ENCODE measurements around the gene TMEM151A.
A peak's percentile ranks its signal among the peaks of the same experiment; 100 is the strongest.

TMEM151A gene

DNA sequence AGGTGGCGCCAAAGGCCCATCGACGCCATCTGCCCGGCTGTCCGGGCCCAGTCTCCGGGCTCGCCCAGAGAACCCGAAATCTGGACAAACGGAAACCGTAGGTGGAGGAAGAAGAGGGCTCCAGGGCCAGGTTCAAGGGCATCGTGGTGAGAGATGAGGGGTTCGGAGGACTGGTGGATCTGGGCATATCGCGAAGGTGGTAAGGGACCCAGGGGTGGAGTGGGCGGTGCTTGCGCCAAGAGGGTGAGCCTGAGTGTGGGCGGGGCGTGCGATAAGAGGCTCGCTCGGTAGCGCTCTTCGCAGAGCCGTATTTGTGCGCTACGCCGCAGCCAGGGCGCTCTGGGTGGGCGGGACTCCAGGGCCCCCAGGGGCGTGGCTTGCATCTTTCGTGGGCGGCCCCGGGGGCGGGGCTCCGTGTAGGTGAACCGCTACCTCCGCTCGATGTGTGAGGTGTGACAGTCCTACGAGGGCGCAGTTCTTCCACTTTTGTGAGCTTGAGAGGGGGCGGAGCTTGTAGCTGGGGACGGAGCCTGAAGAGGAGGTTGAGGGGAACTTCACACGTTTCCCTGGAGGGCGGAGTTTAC, 20.4 kb downstream of the TMEM151A start:
- DNase-seq (ENCODE audit: low read depth) = peak; percentile 87
- TF ChIP-seq, protein P1, sequence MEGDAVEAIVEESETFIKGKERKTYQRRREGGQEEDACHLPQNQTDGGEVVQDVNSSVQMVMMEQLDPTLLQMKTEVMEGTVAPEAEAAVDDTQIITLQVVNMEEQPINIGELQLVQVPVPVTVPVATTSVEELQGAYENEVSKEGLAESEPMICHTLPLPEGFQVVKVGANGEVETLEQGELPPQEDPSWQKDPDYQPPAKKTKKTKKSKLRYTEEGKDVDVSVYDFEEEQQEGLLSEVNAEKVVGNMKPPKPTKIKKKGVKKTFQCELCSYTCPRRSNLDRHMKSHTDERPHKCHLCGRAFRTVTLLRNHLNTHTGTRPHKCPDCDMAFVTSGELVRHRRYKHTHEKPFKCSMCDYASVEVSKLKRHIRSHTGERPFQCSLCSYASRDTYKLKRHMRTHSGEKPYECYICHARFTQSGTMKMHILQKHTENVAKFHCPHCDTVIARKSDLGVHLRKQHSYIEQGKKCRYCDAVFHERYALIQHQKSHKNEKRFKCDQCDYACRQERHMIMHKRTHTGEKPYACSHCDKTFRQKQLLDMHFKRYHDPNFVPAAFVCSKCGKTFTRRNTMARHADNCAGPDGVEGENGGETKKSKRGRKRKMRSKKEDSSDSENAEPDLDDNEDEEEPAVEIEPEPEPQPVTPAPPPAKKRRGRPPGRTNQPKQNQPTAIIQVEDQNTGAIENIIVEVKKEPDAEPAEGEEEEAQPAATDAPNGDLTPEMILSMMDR (conservative IDR thresholded peaks at IDR 0.05; ENCODE audit: low read length) = peak; percentile 86
- peak overlapping the region; percentile 69 for H3K4me3 ChIP-seq (ENCODE audit: low read length)

DNA sequence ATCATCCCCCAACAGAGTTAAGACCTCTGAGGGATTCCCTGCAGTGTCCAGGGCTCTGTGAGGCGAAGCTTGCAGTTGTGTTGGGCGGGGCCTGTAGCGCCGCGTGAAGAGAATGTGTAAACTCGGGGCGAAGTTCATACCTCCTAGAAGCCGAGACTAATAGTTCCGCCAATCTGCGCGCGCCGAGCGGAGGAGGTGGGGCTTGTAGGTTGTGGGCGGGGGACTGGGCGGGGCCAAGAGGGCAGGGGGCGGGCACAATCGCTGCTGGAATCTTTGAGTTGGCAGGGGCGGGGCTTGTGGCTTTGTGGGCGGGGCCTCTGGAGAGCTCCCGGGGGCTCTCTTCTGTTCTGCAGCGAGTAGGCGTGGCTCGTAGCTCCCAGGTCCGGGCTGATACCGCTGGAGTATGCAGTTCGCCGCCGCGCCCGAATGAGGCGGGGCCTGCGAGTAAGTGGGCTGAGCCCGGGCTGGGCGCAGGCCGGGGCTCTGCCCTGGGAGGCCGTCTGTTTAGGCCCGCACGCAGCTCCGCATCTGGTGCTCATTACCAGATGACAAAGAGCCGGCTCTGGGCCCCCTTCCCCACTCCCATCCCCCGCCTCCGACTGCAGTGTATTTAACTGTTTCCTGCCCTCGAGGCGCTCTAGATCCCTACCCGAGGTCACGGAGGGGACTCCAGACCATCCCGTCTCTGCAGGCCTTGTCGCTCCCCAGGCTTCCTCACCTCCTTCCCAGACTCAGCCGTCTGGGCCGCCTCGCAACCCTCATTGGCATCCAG, 21.0 kb downstream of the TMEM151A start:
- peak; percentile 100 for DNase-seq (ENCODE audit: low read depth)
- TF ChIP-seq, protein P1 (conservative IDR thresholded peaks at IDR 0.05; ENCODE audit: low read length) = no peak
- H3K4me3 ChIP-seq (ENCODE audit: low read length) = peak overlapping the region; percentile 93

DNA sequence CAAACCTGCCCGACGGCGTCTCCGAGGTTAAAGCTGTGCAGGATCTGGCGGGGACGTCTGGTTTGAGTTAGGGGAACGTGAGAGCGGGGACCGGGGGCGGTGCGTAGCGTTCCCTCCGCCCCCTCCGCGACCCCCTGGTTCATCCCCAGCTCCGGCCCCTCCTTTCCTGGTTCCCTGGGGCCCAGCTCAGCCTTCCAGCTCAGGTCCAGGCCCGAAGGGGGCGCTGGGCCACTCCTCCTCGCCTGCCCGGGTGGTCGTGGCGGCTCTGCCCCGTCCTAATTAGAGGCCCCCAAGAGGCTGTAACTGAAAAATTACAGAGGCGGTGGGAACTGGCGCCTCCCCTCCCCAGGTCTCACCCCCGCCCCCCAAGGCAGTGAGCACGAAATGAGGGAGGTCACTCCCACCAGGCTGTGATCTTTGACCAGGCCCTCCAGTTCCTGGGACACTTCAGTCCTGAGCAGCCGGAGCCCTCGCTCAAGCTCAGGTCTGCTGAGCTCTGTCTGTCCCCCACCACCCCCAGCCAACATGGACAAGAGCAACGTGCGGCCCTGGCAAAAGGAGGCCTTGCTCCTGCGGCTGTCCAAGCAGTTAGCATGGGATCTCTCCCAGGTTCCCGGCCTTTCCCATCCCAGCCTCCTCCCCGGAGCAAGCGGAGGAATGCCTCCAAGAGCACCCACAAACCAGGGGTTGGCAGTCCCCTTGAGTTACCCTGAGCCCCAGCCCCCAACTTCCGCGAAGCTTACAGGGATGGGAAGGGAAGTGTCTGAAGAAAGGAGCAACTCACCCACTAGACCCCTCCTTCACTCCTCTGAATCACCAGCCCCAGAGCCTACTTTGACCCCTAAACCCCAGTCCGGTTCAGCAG, 21.9 kb downstream of the TMEM151A start:
- TF ChIP-seq, protein P1 (conservative IDR thresholded peaks at IDR 0.05; ENCODE audit: low read length) = peak; percentile 40
- peak; percentile 53 for DNase-seq (ENCODE audit: low read depth)
- H3K4me3 ChIP-seq (ENCODE audit: low read length) = peak overlapping the region; percentile 93

DNA sequence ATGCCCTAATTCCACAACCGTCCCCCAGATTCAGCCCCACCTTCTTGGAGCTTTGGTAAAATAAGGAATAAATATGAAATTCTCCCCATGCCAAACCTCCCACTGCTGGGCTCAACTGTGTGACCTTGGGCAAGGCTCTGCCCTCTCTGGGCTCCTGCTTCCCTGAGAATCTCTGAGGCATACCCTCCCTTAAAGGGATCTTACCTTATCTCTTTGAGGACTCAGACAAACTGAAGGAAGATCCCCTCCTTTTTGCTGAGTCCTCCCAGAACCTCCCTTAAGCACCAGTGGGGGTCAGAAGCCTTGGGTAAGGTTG, 22.4 kb downstream of the TMEM151A start:
- no peak for DNase-seq (ENCODE audit: low read depth)
- H3K4me3 ChIP-seq (ENCODE audit: low read length) = peak overlapping the region; percentile 93

DNA sequence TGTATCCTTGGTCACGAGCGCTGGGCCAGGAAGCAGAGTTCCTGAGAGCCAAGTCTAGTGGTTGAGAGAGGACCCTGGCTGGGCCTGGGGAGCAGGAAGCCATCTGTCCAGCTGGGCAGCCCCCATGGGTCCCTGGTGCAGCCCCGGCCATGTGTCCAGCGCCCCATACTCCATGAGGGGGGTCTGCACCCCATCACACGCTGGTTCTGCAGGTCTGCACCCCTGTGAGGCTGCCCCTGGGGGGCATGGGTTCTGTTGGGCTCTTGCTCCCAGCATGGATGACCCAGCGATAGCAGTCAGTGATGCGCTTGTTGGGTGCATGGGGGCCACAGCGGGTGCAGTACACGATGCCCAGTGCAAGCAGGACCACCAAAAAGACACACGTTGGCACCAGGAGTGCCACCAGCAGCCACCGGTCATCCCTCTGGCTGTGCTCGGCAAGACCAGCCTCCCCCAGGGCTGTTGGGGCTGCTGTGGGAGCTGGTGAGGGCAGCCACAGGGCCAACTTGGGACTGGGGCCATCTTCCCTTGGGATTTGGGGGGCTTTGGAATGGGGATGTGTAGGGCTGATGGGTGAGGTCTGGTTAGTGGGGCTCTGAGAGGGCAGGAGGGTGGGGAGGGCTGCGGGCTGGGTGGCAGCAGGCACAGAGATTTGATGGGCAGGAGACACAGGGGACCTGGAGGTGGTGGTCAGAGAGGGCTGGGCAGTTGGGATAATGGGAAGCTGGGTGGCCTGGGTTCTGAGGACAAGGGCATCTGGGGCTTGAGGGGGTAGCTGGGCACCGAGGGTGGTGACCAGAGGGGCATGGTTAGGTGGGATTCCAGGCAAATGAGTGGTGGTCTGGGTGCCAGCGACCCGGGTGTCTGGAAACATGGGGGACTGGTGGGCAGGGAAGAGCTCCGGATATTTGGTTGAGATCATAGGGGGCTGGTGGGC, 23.1 kb downstream of the TMEM151A start:
- TF ChIP-seq, protein P1 (conservative IDR thresholded peaks at IDR 0.05; ENCODE audit: low read length) = no peak
- no peak for DNase-seq (ENCODE audit: low read depth)
- H3K4me3 ChIP-seq (ENCODE audit: low read length) = peak overlapping the region; percentile 93

More for the DNA sequence above, 22.4 kb downstream of the TMEM151A start:
- TF ChIP-seq, protein P1 (conservative IDR thresholded peaks at IDR 0.05; ENCODE audit: low read length) = no peak

DNA sequence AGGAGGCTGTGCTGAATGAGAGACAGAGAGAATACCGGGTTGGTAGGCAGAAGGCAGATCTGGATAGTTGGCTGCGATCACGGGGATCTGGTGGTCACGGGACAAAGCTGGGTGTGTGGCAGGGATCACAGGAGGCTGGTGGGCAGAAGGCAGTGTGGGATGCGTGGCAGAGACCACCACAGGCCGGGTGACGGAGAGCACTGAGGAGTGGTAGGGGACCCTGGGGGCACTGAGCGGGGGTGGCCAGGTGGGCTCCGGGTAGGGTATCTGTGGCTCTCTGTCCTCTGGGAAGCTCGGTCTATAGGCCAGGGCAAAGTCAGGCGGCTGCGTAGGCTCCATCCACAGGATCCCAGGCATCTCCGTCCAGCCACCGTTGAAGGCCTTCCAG, 23.8 kb downstream of the TMEM151A start:
- H3K4me3 ChIP-seq (ENCODE audit: low read length) = peak overlapping the region; percentile 93
- no peak for DNase-seq (ENCODE audit: low read depth)
- TF ChIP-seq, protein P1 (conservative IDR thresholded peaks at IDR 0.05; ENCODE audit: low read length) = no peak

All from AG10803 (cell line).